ENCODE results near the gene FRMD3.

The FRMD3 gene

DNA sequence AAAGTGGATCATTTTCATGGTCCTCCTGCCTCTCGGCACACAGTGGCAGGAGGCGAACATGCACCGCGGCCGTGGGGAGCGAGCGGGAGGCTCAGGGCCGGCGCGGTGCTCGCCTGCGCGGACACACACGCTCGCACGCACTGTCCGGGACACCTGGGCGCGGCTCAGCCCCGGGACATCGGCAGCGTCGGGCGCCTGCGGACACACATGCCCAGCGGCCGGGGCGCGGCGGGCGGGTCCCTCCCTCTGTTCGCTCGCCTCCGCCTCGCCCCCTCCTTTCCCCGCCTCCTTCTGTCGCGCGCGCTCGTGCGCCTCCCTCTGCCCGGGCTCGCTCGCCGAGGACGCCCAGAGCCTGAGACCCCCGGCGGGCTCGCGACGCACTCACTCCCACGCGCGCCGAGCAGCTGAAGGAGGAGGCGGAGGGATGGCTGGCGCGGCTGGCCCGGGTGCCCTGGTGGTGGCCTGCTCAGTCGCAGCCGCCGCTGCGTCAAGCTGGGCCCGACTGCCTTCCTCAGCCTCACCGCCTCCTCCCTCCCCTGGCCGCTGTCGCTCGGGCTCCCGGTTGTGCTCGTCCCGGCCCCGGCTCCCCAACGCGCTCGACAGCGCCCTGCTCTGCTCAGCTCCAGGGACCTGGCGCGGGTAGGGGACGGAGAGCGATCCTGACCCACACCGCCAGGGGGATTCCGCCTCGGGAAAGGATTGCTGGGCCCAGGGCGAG lies at the start of gene FRMD3:
Gene FRMD3, minus strand, starts transcription at position 230 of the 718 bp plus-strand sequence. Its CDS starts 170 bp downstream, at position 60.
- peak; percentile 53 for DNase-seq

- DNase-seq = no peak
Measured at GRCh38 chr9:83584995-83585394, 46.8 kb upstream of the FRMD3 start.

DNA sequence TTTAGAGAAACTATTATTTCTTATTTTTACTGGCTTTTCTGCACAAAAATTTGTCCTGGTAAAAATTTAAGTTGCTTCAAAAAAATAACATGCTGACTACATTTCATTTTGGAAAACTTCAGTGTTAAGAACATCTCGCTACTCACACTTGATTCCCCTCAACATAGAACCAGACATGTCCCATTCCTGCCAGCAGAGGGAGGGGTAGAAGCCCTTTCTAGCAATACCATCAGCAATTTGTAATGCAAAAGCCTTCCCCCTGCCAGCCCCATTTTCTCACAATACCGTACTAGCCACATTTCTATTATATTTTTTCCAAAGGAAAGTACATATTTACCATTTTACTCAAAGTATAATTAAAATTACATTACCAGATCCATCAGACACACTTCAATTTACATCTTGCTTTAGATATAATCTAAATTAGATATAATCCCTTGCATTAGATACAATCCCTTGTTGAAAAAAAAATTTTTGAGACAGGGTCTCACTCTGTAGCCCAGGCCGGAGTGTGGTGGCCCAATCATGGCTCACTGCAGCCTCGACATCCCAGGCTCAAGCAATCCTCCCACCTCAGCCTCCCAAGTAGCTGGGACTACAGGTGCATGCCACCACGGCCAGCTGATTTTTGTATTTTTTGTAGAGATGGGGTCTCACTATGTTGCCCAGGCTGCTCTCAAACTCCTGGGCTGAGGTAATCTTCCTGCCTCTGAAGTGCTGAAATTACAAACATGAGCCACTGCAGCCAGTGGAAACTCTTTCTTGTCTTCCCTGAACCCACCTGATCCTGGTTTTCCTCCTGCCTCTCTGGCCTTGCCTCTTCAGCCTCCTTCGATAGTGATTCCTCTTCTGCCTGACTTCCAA lies 45.2 kb upstream of the FRMD3 start:
- no peak for DNase-seq

GRCh38 chr9:83582029-83582428 lies 43.8 kb upstream of the FRMD3 start:
- no peak for DNase-seq

GRCh38 chr9:83574482-83574881 lies 36.3 kb upstream of the FRMD3 start:
- no peak for DNase-seq

GRCh38 chr9:83572524-83572923 lies 34.3 kb upstream of the FRMD3 start:
- no peak for DNase-seq

DNA sequence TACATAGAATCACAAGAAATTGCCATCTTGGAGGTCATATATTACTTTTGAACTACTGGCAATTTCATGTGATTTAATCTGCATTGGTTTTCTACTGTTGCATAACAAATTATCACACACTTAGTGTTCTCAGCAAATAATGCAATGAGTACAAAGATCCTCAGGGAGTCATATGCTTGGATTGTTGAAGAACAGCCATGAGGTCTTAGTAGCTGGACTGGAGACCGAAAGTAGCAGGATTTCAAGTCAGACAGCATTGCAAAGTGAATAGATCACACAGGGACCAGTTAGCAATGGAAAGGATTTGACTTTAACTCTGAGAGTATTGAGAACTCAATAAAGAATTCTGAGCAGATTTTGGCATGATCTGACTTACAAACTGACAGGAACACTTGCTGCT lies 32.2 kb upstream of the FRMD3 start:
- DNase-seq = no peak

- DNase-seq = no peak
Measured at GRCh38 chr9:83569326-83569725, 31.1 kb upstream of the FRMD3 start.

GRCh38 chr9:83563360-83563759 lies 25.2 kb upstream of the FRMD3 start:
- DNase-seq = no peak

DNA sequence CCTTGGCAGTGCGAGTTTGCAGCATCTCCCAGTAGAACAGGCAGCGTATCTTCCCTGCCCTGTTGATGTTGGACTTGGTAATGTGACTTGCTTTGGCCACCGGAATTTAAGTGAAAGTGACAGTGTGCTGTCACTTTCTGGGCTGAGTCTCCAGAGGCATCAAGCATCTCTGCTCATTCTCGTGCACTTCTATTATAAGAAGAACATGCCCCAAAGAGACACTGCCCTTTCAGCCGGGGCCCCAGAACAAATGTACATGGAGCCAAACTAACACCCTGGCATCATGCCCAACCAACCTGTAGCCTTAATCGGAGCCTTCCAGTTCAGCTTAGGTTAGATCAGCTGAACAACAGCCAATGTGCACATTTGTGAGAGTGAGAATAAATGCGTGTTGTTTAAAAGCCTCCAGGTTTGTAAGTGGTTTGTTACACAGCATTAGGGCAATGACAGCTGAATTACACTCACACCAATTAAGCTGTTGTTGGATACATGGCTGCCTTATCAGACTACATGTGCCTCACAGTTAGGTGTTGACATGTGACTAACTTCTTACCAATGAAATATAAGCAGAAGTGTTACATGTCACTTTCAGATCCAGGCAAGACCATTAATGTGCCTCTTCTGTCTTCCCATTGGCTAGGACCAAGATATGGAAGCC lies 22.1 kb upstream of the FRMD3 start:
- no peak for DNase-seq

DNA sequence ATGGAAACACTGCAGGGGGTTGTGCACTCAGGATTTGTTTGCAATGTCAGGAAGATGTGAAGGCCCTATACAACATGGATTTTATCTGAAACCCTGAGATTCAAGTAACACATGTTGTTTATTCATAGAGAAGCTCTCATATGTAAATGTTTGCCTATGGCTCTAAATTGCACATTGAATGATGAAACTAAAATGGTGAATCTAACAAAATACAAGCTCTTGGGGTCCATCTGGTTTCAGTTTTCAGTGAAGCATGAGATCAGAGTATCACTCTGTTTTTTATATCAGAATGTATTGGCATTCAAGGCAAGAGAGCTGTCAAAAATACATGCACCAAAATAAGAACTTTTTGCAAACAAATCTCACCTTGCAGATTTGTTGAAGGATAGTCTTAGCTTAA lies 19.6 kb upstream of the FRMD3 start:
- DNase-seq = no peak

GRCh38 chr9:83557317-83557716 lies 19.1 kb upstream of the FRMD3 start:
- no peak for DNase-seq

DNA sequence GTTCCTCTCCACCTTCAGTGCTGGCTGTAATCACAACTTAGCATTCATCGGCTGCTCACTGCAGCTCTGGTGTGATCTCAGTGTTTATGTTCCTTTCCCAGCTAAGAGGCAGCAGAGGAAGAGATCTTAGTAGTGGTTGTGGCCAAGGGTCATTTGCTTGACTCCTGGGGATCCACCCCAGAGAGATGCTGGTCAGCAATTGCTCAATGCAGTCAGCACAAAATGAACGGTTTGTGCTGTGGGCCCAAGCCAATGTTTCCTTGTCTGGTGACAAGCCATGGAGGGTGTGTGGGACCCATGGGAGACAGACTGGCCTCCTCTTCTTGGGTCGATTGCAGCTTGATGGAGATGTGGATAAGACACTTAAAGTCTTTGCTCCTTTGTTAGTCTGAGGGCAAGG lies 16.1 kb upstream of the FRMD3 start:
- DNase-seq = no peak

DNA sequence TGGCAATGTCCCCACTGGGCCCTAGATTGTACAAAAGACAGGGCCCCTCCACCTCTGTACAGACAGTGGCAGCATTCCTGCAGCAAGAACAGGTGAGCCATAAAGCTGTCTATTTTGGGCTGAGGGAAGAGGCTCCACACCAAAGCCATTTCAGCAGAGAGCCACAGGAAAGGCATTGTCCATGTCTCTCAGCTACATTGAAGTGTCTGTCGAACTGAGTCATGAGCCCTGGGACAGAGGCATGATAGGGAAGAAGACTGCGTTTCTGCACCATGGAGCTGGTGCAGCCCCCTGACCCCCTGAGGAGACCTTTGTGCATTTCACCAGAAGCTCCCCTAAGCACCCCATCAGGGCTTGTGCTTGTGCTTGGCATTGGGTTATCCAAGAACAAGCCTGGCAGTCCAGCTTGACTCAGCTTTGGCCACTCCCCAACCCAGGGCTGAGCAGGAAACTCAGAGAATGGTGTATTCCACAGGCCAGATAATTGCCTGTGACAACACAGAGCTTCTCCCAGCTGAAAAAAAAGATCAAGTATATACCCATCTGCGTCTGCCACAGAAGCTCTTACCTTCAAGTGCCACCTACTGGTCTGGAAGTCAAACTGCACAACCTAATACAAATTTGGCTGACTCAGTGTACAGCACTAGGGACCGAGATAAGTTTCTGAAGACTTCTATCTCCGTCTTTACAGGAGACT lies 5.9 kb upstream of the FRMD3 start:
- peak; percentile 36 for DNase-seq

GRCh38 chr9:83538890-83539238 lies 663 bp upstream of the FRMD3 start:
- DNase-seq = no peak

DNA sequence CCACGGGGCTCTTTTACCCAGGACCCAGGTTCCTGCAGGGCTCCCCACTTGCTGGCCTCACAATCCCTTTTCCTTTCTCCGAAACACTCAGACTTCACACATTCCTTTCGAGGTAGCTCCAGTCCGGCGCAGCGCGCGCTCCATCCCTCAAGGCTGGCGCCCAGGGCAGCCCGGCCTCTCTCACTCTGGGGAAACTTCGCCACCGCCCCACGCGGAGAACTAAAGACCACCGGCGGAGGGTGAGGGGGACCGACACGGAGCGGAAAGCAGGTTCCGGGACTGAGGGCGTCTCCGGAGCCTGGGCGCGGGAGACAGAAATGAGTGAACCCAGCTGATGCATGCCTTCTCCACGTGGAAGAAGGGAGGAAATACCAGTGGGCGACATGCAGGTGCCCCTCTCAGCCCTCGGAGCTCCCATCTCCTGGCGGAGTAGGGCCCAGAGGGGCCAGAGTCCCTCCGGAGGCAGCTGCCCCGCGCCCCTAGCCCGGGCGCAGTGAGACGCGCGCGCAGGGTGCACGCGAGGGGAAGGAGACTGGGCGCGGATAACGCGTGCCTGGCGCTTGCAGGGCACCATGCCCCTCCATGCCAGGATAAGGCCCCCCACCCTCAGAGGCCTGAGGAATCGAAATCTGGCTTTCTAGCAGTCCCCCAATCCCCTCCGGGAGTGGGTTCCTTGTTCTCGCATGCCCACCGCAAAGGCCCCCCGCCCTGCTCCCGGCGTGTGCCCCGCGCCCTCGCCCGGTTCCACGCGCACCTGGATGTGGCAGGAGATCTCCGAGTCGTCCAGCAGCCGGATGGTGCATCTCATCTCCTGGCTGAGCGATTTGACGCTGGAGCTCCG lies 650 bp downstream of the FRMD3 start:
- no peak for DNase-seq

DNA sequence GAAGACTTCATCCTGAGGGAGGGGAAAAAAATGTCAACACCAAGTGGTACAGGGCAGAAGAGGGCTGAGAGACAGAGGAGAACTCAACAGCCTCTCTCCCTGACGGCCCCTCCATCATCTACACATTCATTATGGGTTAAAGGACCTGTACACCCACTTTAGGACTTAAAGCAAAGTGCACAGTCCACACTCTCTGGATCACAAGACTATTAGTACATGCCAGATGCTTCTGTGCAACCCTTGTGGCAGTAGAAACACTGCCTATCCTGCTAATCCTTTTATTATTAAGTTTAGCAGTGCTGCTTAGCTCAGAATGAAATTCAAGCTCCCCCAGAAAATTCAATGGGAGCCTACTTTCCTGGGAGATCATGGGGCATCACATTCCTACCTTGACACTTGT lies 1.9 kb downstream of the FRMD3 start:
- DNase-seq = no peak

DNA sequence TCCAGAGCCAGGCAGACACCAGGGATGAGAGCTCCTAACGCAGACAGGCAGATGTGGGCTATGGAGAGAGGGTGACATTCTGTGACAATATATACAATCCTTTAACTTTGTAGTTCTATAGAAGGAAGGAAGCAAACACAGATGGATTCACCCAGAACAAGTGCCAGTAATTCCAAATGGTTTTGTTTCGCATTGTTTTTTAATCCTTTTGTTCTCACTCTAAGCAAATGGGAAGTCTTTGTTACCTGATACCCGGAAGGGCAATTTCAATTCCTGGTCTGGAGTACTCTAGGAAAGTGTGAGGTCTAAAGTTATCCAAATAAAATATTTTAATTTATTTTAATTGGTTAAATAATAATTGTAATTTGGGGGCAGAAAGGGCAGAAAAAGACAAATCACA lies 2.5 kb downstream of the FRMD3 start:
- DNase-seq = no peak

DNA sequence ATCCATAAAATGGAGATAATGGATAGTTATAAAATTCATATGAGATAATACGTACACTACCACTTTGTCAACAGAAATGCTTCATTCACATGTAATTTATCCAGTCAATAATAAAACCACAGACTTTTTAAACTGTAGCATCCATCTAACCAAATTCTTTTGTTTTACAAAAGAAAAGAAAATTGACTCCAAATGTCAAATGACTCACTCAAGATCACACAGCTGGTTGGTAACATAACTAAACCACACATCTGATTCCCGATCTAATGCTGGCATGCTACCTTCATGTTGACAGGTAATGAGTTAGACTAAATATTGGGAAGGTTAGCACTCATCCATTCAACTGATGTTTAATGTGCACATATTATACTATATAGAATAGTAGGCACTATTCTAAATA lies 4.9 kb downstream of the FRMD3 start:
- no peak for DNase-seq

- DNase-seq = no peak
Measured at GRCh38 chr9:83526901-83527300, 11.3 kb downstream of the FRMD3 start.

DNA sequence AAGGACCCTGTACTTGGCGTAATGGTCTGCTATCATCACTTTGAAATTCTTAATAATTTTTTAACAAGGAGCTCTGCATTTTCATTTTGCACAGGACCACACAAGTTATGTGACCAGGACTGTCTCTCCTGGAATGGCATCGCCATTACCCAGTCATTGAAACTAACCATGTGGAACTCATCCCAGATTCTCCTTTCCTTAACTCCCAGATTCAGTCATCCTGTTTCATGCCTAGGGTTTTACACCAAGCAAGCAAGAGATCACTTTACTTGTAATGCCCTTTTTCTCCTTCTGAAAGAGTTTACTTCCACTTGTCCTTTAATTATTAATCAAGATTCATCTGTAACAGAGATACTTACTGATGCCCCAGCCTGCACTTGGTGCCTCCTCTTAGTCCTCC lies 12.0 kb downstream of the FRMD3 start:
- DNase-seq = no peak

GRCh38 chr9:83523684-83524083 lies 14.5 kb downstream of the FRMD3 start:
- DNase-seq = no peak
